D341Med (cell line): Measurements from ENCODE around the gene PRUNE1.
A peak's percentile ranks its signal among the peaks of the same experiment; 100 is the strongest.

Source experiments
- DNase-seq: peaks from one replicate; pipeline ENCODE4 v3.0.0; 2012; ENCODE audit warnings: low spot score

The PRUNE1 gene, protein sequence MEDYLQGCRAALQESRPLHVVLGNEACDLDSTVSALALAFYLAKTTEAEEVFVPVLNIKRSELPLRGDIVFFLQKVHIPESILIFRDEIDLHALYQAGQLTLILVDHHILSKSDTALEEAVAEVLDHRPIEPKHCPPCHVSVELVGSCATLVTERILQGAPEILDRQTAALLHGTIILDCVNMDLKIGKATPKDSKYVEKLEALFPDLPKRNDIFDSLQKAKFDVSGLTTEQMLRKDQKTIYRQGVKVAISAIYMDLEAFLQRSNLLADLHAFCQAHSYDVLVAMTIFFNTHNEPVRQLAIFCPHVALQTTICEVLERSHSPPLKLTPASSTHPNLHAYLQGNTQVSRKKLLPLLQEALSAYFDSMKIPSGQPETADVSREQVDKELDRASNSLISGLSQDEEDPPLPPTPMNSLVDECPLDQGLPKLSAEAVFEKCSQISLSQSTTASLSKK

DNA sequence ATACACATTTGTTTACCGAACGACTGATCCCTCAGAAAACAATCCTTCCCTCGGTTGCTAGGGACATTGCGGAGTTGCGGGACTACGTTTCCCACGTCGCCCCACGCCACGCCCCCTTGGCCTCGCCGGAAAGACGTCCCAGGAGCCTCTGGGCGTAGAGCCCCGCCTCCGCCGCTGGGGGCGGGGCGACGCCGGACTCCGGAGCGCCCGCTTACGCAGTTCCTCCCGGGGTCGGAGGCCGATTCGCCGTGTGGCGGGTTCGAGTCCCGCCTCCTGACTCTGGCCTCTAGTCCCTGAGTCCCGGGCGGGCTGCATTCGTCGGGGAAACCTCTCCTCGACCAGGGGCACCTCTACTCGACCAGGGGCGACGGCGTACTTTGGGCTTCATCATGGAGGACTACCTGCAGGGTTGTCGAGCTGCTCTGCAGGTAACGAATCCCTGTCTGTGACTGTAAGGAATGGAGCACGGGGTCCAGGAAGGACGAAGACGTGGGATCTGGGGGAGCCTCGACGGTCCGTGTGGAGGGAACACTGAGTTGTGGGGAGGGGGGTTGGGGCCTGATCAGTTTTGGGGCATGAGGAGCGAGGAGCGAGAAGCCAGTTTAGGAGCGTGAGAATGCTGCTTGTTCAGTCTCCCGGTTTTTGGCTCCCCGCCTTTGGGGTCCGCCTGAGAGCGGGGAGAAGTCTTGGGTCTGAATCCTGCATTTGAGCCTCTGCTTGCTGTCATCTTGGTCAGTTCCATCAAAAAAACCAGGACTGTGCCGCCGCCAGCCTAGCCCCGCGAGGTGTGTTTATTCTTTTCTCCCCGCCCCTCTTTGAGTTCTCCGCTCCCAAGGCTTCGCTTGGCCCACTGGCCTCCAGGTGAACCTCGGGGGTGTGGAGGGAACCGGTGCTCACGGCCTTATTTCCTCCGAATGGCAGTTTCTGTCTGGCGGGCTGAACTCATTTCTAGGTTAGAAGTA, at the start of gene PRUNE1:
TSS of gene PRUNE1 (plus strand) at position 206 of the 962 bp plus-strand sequence. CDS start at position 390, 184 bp downstream.
- peak; percentile 100 for DNase-seq

- DNase-seq, result no peak
These were observed 47.6 kb upstream of the PRUNE1 start for GRCh38 chr1:150960646-150961045.

DNA sequence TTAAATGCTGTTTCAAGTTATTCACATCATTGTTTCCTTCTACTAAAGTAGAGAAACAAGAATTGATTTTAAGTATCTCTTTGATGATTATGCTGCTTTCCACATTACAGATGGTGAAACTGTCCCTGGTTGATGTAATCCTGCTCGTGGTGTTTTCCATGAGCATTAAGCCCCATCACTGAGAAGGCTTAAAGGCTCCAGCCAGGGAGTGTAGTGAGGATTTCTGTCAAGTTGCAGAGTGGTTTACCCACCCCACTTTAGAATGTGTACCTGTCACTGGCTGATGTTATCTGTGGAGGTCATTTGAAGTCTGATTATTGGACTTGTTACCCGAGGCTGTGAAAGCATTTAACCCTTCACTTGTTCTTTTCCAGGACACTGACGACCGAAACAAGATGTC, 46.5 kb upstream of the PRUNE1 start:
- peak; percentile 80 for DNase-seq

- no peak for DNase-seq
These were observed 44.7 kb upstream of the PRUNE1 start for GRCh38 chr1:150963321-150964163.

DNA sequence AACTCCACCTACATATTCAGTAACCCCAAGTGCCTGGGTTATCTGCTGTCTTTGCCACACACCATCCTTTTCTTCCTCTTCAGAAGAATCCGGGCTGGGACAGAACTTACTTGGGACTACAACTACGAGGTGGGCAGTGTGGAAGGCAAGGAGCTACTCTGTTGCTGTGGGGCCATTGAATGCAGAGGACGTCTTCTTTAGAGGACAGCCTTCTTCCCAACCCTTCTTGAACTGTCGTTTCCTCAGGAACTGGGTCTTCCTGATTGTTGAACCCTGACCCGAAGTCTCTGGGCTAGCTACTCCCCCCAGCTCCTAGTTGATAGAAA, 44.1 kb upstream of the PRUNE1 start:
- no peak for DNase-seq

DNA sequence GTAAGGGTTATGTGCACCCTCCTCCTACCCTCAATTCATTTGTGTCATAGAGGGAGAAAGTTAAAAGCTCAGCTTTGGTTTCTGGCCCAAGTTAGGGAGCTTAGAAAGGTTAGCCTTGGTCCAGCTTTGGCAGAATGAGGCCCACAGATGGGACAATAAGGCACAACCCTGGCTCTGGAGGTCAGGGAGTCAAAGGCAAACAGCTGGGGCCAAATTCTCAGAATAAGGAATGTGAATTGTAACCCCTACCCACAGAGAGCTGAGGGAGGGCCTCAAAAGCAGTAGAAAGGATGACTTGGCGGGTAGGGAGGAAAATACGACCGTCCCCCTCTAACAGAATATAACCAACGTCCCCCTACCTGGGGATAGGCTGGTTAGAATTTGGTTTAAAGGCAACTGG, 42.6 kb upstream of the PRUNE1 start:
- no peak for DNase-seq

DNA sequence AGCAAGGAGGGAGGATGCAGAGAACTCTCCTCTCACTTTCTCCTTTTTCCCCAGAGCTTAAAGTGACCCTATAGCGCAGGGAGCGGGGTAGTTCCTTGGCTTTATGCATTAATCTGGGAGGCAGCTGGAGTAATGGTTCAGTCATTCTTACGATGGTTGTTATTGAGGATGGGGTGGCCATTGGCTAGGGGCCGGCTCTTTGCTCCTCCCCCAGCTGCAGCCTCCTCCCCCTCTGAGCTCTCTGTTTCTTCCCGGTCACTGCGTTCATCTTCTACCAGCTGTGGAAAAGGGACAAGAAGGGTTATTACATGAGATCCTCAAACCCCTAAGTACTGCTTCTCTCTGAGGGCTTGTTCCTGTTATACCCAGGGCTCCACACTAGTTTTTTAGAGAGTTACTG, 42.2 kb upstream of the PRUNE1 start:
- DNase-seq, result no peak

DNA sequence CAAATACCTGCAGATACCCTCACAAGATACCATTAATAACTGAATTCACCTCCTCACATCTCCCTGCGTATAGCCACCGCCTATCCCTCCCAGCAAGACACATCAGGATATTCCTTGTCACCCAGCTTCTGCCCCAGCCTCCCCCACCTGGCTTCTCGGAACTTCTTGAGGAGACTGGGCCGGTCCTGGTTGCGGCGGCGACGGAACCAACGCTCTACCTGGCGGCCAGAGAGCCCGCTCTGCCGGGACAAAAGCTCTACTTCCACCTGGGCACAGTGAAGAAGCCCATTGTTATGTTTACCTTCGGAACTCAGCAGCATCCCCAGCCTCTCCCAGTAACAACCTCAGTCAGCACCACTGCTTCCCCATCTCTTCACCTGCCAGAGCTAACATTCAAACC, 40.3 kb upstream of the PRUNE1 start:
- DNase-seq, result no peak

- DNase-seq, result no peak
These were observed 39.8 kb upstream of the PRUNE1 start for GRCh38 chr1:150968491-150968890.

DNA sequence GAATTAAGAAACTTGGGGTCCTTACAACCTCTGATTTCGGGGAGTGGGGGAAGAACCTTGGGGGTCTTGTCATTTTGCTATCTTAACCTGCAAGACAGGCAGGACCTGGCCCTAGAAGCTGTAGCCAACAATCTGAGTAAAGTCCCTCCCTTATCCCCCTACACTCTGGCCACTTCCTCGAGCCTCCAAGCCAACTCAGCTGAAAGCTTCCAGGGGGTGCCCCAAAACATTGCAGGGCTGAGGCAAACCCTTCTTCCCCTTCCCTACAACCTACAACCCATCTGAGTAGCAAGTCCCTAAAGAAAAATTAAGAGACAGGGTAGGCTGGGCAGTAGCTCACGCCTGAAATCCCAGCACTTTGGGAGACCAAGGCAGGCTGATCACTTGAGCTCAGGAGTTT, 38.6 kb upstream of the PRUNE1 start:
- no peak for DNase-seq

GRCh38 chr1:150970808-150971582, 37.3 kb upstream of the PRUNE1 start:
- peak; percentile 37 for DNase-seq

- DNase-seq, result peak; percentile 37
These were observed 36.4 kb upstream of the PRUNE1 start for GRCh38 chr1:150971583-150972416.

- DNase-seq, result peak; percentile 41
These were observed 35.8 kb upstream of the PRUNE1 start for GRCh38 chr1:150972417-150972940.

DNA sequence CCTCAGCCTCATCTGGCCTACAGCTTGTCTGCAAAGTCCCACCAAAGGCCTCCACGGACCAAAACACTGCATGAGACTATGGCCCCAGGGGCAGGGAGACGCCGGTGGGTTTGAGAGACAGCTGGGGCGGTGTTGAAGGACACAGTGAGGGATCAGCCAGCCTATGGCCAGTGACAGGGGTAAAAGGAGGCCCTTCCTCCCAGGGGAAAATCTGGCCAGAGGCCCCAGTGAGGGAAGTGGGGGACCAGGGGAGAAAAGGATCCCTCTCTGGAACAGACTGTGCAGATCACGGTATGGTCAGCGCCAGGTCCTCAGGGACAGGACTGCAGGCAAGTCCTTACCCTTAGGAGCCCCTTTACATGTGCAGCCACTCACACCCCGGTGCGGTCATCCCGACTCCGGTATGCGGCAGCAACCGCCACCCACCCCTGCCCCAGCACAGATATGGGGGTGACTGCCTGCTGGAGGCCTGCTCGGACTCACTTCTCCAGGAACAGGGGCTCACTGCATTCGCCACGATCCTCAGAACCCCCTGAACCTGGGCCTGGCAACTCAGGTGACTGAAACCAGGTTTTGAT, 34.9 kb upstream of the PRUNE1 start:
- peak; percentile 42 for DNase-seq

- DNase-seq, result peak; percentile 87
These were observed 34.2 kb upstream of the PRUNE1 start for GRCh38 chr1:150973836-150974579.

- DNase-seq, result peak; percentile 96
These were observed 33.4 kb upstream of the PRUNE1 start, which contains the start of gene CERS2 for GRCh38 chr1:150974580-150975478. TSS of gene CERS2 (minus strand) at chr1:150974835. CDS start at chr1:150969090, 5,745 bp downstream.

DNA sequence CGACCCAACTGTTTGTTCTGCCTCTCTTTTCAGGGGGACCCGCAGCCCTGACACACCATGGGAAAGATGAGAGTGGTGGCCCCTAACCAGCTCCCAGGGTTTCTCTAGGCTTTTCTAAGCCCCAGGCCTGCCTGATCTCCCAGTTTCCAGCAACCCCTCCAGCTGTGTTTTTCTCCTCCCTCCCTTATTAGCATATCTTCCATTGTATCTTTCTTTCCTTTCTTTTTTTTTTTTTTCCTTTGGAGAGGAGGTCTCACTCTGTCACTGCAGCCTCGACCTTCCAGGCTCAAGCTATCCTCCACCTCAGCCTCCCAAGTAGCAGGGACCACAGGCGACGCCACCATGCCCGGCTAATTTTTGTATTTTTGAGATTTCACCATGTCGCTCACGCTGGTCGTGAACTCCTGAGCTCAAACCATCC, 31.8 kb upstream of the PRUNE1 start:
- peak; percentile 17 for DNase-seq
